Loucy (cell line): Measurements from ENCODE around the gene MLXIPL.
"Not testable (repeated sequence)": the region's sequence is repeated elsewhere in the genome, so short reads cannot be mapped to it uniquely, and the experiment has no call there.

ENCODE experiments used
- H2AFZ ChIP-seq: fragments of 200-600 bp; sonication (generic); 2 replicates; pipeline ENCODE4 v1.6.0; 2016; ENCODE audit warnings: antibody characterized with exemption, mild to moderate bottlenecking, low read length, moderate library complexity
- H3F3A ChIP-seq: fragments of 200-600 bp; 2 replicates; pipeline ENCODE4 v1.6.0; 2016; ENCODE audit warnings: antibody characterized with exemption, low read depth, mild to moderate bottlenecking
- H3K27me3 ChIP-seq: fragments of 200-600 bp; sonication (generic); 2 replicates; pipeline ENCODE4 v1.6.1; 2014; ENCODE audit warnings: low read length, mild to moderate bottlenecking; ENCODE audit not compliant: insufficient read depth, poor library complexity, severe bottlenecking
- H3K36me3 ChIP-seq: fragments of 200-600 bp; sonication (generic); 2 replicates; pipeline ENCODE4 v1.6.1; 2016; ENCODE audit warnings: low read length; ENCODE audit not compliant: insufficient read depth
- H3K4me1 ChIP-seq: fragments of 200-600 bp; sonication (generic); 2 replicates; pipeline ENCODE4 v1.5.1; 2014; ENCODE audit warnings: low read length, mild to moderate bottlenecking; ENCODE audit not compliant: insufficient read depth, poor library complexity, severe bottlenecking
- H3K4me2 ChIP-seq: fragments of 200-600 bp; sonication (generic); 2 replicates; pipeline ENCODE4 v1.6.0; 2014; ENCODE audit warnings: antibody characterized with exemption, low read length, low read depth, mild to moderate bottlenecking; ENCODE audit not compliant: poor library complexity, severe bottlenecking
- H3K4me3 ChIP-seq: fragments of 200-600 bp; sonication (generic); 2 replicates; pipeline ENCODE4 v1.5.1; 2014; ENCODE audit warnings: low read length, mild to moderate bottlenecking, mixed read lengths; ENCODE audit not compliant: poor library complexity, severe bottlenecking
- H3K79me2 ChIP-seq: fragments of 200-600 bp; sonication (generic); 2 replicates; pipeline ENCODE4 v1.6.1; 2014; ENCODE audit warnings: low read length; ENCODE audit not compliant: insufficient read depth
- H3K9ac ChIP-seq: fragments of 200-600 bp; sonication (generic); 2 replicates; pipeline ENCODE4 v1.6.0; 2014; ENCODE audit warnings: mild to moderate bottlenecking, low read depth, low read length, moderate library complexity; ENCODE audit not compliant: poor library complexity, severe bottlenecking
- H3K9me2 ChIP-seq: fragments of 200-600 bp; sonication (generic); replicated peaks from 2 replicates; pipeline ENCODE4 v1.6.1; 2016; ENCODE audit warnings: low read depth, low read length, mixed read lengths
- H3K9me3 ChIP-seq: fragments of 200-600 bp; sonication (generic); 2 replicates; pipeline ENCODE4 v1.6.1; 2014; ENCODE audit warnings: mild to moderate bottlenecking, antibody characterized with exemption, low read length, low read depth; ENCODE audit not compliant: insufficient read depth
- H4K20me1 ChIP-seq: fragments of 200-600 bp; sonication (generic); 2 replicates; pipeline ENCODE4 v1.6.0; 2014; ENCODE audit warnings: antibody characterized with exemption, low read length, mild to moderate bottlenecking; ENCODE audit not compliant: insufficient read depth, poor library complexity, severe bottlenecking
- CTCF ChIP-seq: fragments of 200-600 bp; sonication (generic); conservative IDR thresholded peaks from 2 replicates; pipeline ENCODE4 v1.5.1; 2014; ENCODE audit warnings: mild to moderate bottlenecking, antibody characterized with exemption, low read length
- EZH2phosphoT487 ChIP-seq: fragments of 200-600 bp; IDR thresholded peaks from 2 replicates; pipeline ENCODE4 v1.6.1; 2018; ENCODE audit warnings: antibody characterized with exemption, mild to moderate bottlenecking, moderate library complexity, borderline replicate concordance

MLXIPL gene

GRCh38 chr7:73586911-73587310 is 37.4 kb downstream of the MLXIPL start:
- Histone ChIP-seq H3K9me3 (no peaks in the 10 kb centered on the region), H3K4me2 (no peak overlapping the region), H2AFZ (no peak overlapping the region), H3F3A (no peaks in the 10 kb centered on the region), H3K9me2 (no peaks in the 10 kb centered on the region), H3K36me3 (no peaks in the 10 kb centered on the region), H4K20me1 (no peaks in the 10 kb centered on the region), H3K79me2 (no peaks in the 10 kb centered on the region), H3K4me1 (no peaks in the 10 kb centered on the region), H3K4me3 (no peak overlapping the region), H3K9ac (no peak overlapping the region), H3K27me3 (no peaks in the 10 kb centered on the region)
- TF ChIP-seq CTCF (no peak), EZH2phosphoT487 (no peak)

GRCh38 chr7:73585196-73585595 is 39.1 kb downstream of the MLXIPL start:
- H2AFZ ChIP-seq, result no peak overlapping the region
- no peak overlapping the region for H3K4me3 ChIP-seq
- no peaks in the 10 kb centered on the region for H3K9me2 ChIP-seq
- no peaks in the 10 kb centered on the region for H3K4me1 ChIP-seq
- no peaks in the 10 kb centered on the region for H4K20me1 ChIP-seq
- no peaks in the 10 kb centered on the region for H3K36me3 ChIP-seq
- TF ChIP-seq EZH2phosphoT487 (no peak), CTCF (no peak)
- no peak overlapping the region for H3K9ac ChIP-seq
- H3K4me2 ChIP-seq, result no peak overlapping the region
- H3K79me2 ChIP-seq, result no peaks in the 10 kb centered on the region
- no peaks in the 10 kb centered on the region for H3F3A ChIP-seq
- H3K27me3 ChIP-seq, result no peaks in the 10 kb centered on the region
- H3K9me3 ChIP-seq, result no peaks in the 10 kb centered on the region

- TF ChIP-seq EZH2phosphoT487, result no peak
- peaks cover 6% of the 10 kb centered on the region for H3K79me2 ChIP-seq
- H3K9ac ChIP-seq, result no peak overlapping the region
- peaks cover 4% of the 10 kb centered on the region for H3K4me1 ChIP-seq
- H3K9me2 ChIP-seq, result no peaks in the 10 kb centered on the region
- H3K36me3 ChIP-seq, result no peaks in the 10 kb centered on the region
- H3K4me3 ChIP-seq, result no peak overlapping the region
- no peaks in the 10 kb centered on the region for H3K9me3 ChIP-seq
- no peaks in the 10 kb centered on the region for H3K27me3 ChIP-seq
- H3F3A ChIP-seq, result no peaks in the 10 kb centered on the region
- H2AFZ ChIP-seq, result no peak overlapping the region
- no peak overlapping the region for H3K4me2 ChIP-seq
- H4K20me1 ChIP-seq, result peaks cover 4% of the 10 kb centered on the region
Measured at GRCh38 chr7:73582664-73583202, 41.6 kb downstream of the MLXIPL start.

GRCh38 chr7:73581006-73581405 is 43.3 kb downstream of the MLXIPL start:
- H2AFZ ChIP-seq, H3F3A ChIP-seq, H3K9ac ChIP-seq, H3K4me2 ChIP-seq, H3K36me3 ChIP-seq, H3K9me3 ChIP-seq, H3K9me2 ChIP-seq, H3K27me3 ChIP-seq, H3K4me3 ChIP-seq: not testable (repeated sequence)
- Histone ChIP-seq H3K79me2 (peaks cover 23% of the 10 kb centered on the region), H4K20me1 (peaks cover 15% of the 10 kb centered on the region), H3K4me1 (peaks cover 17% of the 10 kb centered on the region)
